SK-N-SH treated with all-trans-retinoic acid at 6 μM for 48 hours (cell line): ENCODE data around the gene LPIN1.

Experiments
- BACH2 ChIP-seq: fragments of 250-450 bp; sonication (Bioruptor Pico); IDR thresholded peaks from 2 replicates; pipeline ENCODE4 v1.9.0; 2021; ENCODE audit warnings: mild to moderate bottlenecking, borderline replicate concordance
- CREB5 ChIP-seq: fragments of 250-450 bp; sonication (Bioruptor Pico); IDR thresholded peaks from 2 replicates; pipeline ENCODE4 v1.5.1; 2020; ENCODE audit warnings: low read depth, mild to moderate bottlenecking, moderate library complexity
- CSDC2 ChIP-seq: fragments of 250-450 bp; sonication (Bioruptor Pico); IDR thresholded peaks from 2 replicates; pipeline ENCODE4 v1.5.0; 2020; ENCODE audit warnings: mild to moderate bottlenecking, moderate library complexity
- CSRNP3 ChIP-seq: fragments of 250-450 bp; sonication (Bioruptor Pico); IDR thresholded peaks from 2 replicates; pipeline ENCODE4 v1.5.1; 2021; ENCODE audit warnings: mild to moderate bottlenecking, moderate library complexity
- GLIS3 ChIP-seq: fragments of 250-450 bp; sonication (Bioruptor Pico); IDR thresholded peaks from 2 replicates; pipeline ENCODE4 v1.5.0; 2020; ENCODE audit warnings: mild to moderate bottlenecking, moderate library complexity
- PATZ1 ChIP-seq: fragments of 250-450 bp; sonication (Bioruptor Pico); IDR thresholded peaks from 2 replicates; pipeline ENCODE4 v1.8.0; 2020; ENCODE audit warnings: mild to moderate bottlenecking, moderate library complexity, borderline replicate concordance
- RARB ChIP-seq: fragments of 250-450 bp; sonication (Bioruptor Pico); IDR thresholded peaks from 2 replicates; pipeline ENCODE4 v1.8.0; 2021; ENCODE audit warnings: mild to moderate bottlenecking, moderate library complexity
- SNAI2 ChIP-seq: fragments of 250-450 bp; sonication (Bioruptor Pico); IDR thresholded peaks from 2 replicates; pipeline ENCODE4 v1.5.0; 2020; ENCODE audit warnings: mild to moderate bottlenecking, moderate library complexity
- TOX ChIP-seq: fragments of 250-450 bp; sonication (Bioruptor Pico); IDR thresholded peaks from 2 replicates; pipeline ENCODE4 v1.8.0; 2021; ENCODE audit warnings: mild to moderate bottlenecking, moderate library complexity, borderline replicate concordance
- TSHZ2 ChIP-seq: fragments of 250-450 bp; sonication (Bioruptor Pico); IDR thresholded peaks from 2 replicates; pipeline ENCODE4 v1.5.0; 2020; ENCODE audit warnings: mild to moderate bottlenecking, moderate library complexity
- ZFP3 ChIP-seq: fragments of 250-450 bp; sonication (Bioruptor Pico); IDR thresholded peaks from 2 replicates; pipeline ENCODE4 v1.5.0; 2020; ENCODE audit warnings: mild to moderate bottlenecking, moderate library complexity

- TF ChIP-seq TSHZ2 (CRISPR knock-in tag) (no peak), ZFP3 (CRISPR knock-in tag) (no peak), GLIS3 (CRISPR knock-in tag) (no peak), PATZ1 (no peak), CSDC2 (CRISPR knock-in tag) (no peak), RARB (no peak), CSRNP3 (CRISPR knock-in tag) (no peak), CREB5 (no peak), TOX (CRISPR knock-in tag) (no peak), SNAI2 (CRISPR knock-in tag) (no peak), BACH2 (no peak)
Measured at GRCh38 chr2:11758187-11758586, 11.8 kb downstream of the LPIN1 start.
